Fibroblast of mammary gland (primary cell): Measurements from ENCODE around the gene AMPH.
A peak's percentile ranks its signal among the peaks of the same experiment; 100 is the strongest.

Experiments
- DNase-seq: peaks from one replicate; pipeline ENCODE4 v3.0.0-alpha.2; 2010; ENCODE audit warnings: low read depth
- H3K4me3 ChIP-seq: 2 replicates; pipeline ENCODE4 v1.5.1; 2011; ENCODE audit warnings: low read depth, mild to moderate bottlenecking, low read length, moderate library complexity; ENCODE audit not compliant: control insufficient read depth
- TF ChIP-seq, protein P1 (sequence below): conservative IDR thresholded peaks from 2 replicates; pipeline ENCODE4 v1.5.1; 2011; ENCODE audit warnings: low read depth, low read length, inconsistent platforms; ENCODE audit not compliant: control insufficient read depth, insufficient read depth

Gene AMPH

DNA sequence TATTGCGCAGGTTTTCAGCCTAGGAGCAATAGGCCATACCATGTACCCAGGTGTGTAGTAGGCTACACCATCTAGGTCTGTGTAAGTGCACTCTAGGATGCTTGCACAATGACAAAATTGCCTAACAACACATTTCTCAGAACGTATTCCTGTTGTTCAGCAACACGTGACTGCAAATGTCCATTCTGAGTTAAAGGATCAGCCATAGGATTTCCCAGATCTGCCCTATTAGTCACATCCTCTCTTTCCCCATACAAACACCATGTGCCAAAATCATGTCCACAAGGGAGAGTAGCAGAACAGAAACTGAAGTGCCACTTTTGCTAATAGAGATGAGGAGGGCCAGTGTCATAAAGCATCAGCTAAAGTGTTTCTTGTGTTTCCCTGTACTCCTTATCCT, 42.6 kb upstream of the AMPH start:
- DNase-seq, result peak; percentile 98
- no peak overlapping the region for H3K4me3 ChIP-seq
- TF ChIP-seq, protein P1, sequence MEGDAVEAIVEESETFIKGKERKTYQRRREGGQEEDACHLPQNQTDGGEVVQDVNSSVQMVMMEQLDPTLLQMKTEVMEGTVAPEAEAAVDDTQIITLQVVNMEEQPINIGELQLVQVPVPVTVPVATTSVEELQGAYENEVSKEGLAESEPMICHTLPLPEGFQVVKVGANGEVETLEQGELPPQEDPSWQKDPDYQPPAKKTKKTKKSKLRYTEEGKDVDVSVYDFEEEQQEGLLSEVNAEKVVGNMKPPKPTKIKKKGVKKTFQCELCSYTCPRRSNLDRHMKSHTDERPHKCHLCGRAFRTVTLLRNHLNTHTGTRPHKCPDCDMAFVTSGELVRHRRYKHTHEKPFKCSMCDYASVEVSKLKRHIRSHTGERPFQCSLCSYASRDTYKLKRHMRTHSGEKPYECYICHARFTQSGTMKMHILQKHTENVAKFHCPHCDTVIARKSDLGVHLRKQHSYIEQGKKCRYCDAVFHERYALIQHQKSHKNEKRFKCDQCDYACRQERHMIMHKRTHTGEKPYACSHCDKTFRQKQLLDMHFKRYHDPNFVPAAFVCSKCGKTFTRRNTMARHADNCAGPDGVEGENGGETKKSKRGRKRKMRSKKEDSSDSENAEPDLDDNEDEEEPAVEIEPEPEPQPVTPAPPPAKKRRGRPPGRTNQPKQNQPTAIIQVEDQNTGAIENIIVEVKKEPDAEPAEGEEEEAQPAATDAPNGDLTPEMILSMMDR, result no peak

DNA sequence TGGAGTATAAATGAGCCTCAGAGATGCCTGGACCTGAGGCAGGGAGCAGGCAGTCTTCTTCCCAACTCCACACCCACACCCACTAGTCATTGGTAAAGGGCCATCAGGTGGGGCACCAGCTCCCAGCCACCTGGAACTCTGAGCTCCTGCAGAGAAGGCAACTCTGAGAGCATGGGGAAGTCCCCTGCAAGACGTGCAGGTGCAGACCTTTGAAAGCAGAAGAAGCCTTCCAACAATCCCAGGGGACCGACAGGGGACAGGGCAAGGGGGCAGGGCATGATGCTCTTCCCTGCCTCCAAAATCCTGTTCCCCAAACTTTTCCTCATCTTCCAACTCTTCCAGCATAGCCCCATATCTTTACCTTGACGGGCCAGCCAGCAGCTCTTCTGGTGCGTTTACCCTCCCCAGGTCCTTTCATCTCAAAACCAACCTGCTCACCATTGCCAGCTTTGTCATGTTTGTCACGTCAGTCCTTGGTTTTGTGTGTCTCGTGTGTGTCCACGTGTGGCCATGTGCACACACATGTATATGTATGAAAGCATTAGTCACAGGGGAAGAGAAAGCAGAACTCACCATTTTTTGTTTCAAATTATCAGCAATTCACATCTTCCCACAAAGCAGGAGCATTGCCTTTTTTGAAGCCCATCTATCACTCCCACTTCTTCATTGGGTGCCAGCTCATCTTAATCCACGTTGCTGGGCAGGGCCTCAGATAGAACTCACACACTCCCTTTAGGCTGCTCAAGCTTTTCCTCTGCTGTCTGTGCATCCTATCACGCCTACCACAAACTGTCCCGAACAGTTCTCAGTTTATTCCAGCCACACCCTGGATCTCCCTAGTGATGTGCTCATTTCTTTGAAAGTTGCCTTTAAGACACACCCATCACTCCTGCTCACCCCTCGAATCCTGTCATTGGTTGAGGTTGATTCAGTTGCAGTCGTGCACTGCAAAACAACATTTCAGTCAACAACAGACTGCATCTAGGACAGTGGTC, 41.0 kb upstream of the AMPH start:
- TF ChIP-seq, protein P1, result no peak
- no peak overlapping the region for H3K4me3 ChIP-seq
- peak; percentile 44 for DNase-seq

DNA sequence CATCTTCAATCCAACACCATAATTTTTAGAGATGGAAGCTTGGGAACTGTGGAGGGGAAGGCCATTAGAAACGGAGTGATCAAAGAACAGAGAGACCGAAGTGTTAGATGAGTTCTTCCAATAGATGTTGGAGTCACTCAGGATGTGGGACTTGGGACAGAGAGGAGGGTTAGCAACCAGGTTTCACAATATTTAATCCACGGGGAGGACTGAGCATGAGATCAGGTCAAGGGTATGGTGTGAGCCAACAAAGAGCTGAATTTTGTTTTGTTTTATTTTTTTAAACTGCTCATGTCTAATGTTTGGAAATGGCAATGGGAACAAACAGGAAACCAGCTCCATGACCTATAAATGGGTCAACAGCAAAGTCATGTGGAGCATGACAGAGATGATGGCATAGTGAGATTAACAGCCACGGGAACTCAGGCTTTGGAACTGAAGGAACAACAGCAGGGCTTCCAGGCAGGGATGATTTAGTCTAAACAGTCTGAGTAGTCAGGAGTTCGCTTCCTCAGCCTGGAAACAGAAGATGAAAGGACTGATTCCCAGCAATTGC, 38.9 kb upstream of the AMPH start:
- TF ChIP-seq, protein P1, result no peak
- peak; percentile 60 for DNase-seq
- H3K4me3 ChIP-seq, result no peak overlapping the region

DNA sequence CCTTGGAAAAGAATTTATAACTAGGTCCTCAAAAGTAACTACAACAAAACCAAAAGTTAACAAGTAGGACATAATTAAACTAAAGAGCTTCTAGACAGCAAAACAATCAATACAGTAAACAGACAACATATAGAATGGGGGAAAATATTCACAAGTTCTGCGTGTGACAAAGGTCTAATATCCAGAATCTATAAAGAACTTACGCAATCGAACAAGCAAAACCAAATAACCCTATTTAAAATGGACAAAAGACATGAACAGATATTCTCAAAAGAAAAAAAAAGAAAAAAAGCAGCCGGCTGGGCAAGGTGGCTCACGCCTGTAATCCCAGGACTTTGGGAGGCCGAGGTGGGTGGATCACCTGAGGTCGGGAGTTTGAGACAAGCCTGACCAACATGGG, 33.8 kb upstream of the AMPH start:
- TF ChIP-seq, protein P1, result no peak
- no peak for DNase-seq
- H3K4me3 ChIP-seq, result no peak overlapping the region

DNA sequence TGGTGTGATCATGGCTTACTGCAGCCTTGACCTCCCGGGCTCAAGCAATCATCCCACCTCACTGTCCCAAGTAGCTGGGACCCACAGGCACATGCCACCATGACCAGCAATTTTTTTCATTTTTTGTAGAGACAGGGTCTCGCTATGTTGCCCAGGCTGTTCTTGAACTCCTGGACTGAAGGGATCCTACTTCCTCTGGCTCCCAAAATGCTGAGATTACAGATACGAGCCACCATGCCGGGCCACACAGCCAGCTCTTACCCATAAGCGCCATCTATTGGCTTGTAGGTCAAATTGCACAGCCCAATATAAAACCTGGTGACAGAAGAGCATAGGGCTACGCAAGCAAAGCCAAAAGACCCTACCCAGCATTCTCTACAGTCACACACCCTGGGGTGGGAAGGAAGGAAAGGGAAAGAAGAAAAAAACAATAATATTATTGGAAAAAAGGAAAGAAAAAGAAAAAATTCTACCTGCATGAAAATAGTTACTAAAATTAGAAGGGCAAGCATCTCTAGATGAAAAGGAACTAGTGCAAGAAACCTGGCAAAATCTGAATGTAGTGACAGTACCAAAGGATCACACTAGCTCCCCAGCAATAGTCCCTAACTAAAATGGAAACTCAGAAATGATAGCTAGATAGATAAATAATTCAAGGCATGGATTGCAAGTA, 29.4 kb upstream of the AMPH start:
- DNase-seq, result peak; percentile 69
- TF ChIP-seq, protein P1, result peak; percentile 86
- no peak overlapping the region for H3K4me3 ChIP-seq

DNA sequence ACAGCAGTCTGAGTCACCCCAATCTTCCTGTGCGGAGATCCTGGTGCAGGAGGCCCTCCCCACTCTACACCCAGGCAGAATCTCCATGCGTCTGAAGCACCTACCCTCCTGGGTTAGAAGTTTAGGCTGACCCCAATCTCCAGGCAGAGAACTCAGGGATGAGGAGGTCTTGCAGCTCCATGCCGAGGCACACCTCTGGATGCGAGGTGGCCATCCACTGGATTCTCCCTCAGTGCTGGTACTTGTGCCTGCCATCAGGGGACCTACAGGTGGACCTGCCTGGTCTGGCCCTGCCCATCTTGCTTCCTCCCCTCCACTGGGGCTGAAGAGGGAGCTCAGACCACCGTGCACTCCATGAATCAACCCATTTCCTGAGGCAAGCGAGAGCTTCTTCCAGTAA, 28.8 kb upstream of the AMPH start:
- TF ChIP-seq, protein P1, result no peak
- no peak for DNase-seq
- H3K4me3 ChIP-seq, result no peak overlapping the region
